ENCODE data around the gene CDC42EP1. TPM values are rescaled to one million over a fixed set of nuclear protein-coding genes. Genes with fewer than 3 reads are reported as not detected.
A peak's percentile ranks its signal among the peaks of the same experiment; 100 is the strongest.
"Not testable (repeated sequence)": the region's sequence is repeated elsewhere in the genome, so short reads cannot be mapped to it uniquely, and the experiment has no call there.

Gene CDC42EP1
- total RNA-seq, 4 donors from 2014 or later, result 28.4 to 53.4 (median 33.4) TPM

DNA sequence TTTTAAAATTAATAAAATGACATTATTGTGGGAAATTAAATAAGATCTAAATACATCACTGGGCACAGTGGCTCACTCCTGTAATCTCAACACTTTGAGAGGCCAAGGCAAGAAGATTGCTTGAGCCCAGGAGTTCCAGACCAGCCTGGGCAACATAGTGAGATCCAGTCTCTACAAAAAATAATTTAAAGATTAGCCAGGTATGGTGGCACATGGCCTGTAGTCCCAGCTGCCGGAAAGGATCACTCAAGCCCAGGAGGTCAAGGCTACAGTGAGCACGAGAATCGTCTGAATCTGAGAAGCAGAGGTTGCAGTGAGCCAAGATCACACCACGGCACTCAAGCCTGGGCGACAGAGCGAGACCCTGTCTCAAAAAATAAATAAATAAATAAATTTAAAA is 25.1 kb upstream of the CDC42EP1 start:
- Histone ChIP-seq H3K4me1 (peaks cover 0 to 22% (median 8%) of the 10 kb centered on the region in 4 donors), H3K4me3 (no peak overlapping the region), H3K36me3 (no peaks in the 10 kb centered on the region), H3K27me3 (no peaks in the 10 kb centered on the region), H3K9me3 (no peaks in the 10 kb centered on the region), H3K27ac (no peak overlapping the region)
- DNase-seq (ENCODE audit: low spot score in 2 of 2), result no peak
- TF ChIP-seq EP300 (IDR thresholded peaks at IDR 0.05), result no peak
- WGBS, 2 donors, result 94 to 95% methylated on average over 6 of the region's 6 CpGs

- peak overlapping the region in 1 of 4 donors; percentile 15 for H3K4me3 ChIP-seq
- H3K27ac ChIP-seq, result peak overlapping the region in 3 of 4 donors; percentile 8 to 66 (median 56)
- DNase-seq (ENCODE audit: low spot score in 2 of 2), result peak; percentile 82 to 89
- TF ChIP-seq POLR2A (IDR thresholded peaks at IDR 0.05) (peak; percentile 10 to 12), CTCF (IDR thresholded peaks at IDR 0.05) (peak; percentile 89 to 100 (median 94)), EP300 (IDR thresholded peaks at IDR 0.05) (peak in 1 of 2 donors; percentile 61)
- no peaks in the 10 kb centered on the region for H3K9me3 ChIP-seq
- H3K36me3 ChIP-seq, result no peaks in the 10 kb centered on the region
- 22 to 24% methylated on average over 20 of the region's 20 CpGs for WGBS, 2 donors
- no peaks in the 10 kb centered on the region for H3K27me3 ChIP-seq
- peaks cover 0 to 23% (median 12%) of the 10 kb centered on the region in 4 donors for H3K4me1 ChIP-seq
Measured at GRCh38 chr22:37538590-37539357, 21.5 kb upstream of the CDC42EP1 start.

GRCh38 chr22:37539790-37540189 is 20.5 kb upstream of the CDC42EP1 start:
- not testable (repeated sequence) for H3K9me3 ChIP-seq; DNase-seq (ENCODE audit: low spot score in 2 of 2); H3K4me3 ChIP-seq; H3K27me3 ChIP-seq; H3K36me3 ChIP-seq; H3K27ac ChIP-seq
- H3K4me1 ChIP-seq, result peaks cover 0 to 26% (median 13%) of the 10 kb centered on the region in 4 donors
- 91 to 95% methylated on average over 6 of the region's 6 CpGs for WGBS, 2 donors

DNA sequence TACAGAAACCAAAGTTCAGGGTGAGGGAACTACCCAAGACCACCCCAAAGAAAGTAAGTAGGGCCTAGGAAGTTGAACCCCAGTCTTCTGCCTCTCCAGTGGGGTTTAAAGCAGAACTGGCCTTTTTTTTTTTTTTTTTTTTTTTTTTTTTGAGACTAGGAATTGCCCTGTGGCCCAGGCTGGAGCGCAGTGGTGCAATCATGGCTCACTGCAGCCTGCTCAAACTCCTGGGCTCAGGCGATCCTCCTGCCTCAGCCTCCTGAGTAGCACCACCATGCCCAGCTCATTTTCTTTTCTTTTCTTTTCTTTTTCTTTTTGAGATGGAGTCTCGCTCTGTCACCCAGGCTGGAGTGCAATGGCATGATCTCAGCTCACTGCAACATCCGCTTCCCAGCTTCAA is 17.9 kb upstream of the CDC42EP1 start:
- H3K27ac ChIP-seq, result peak overlapping the region in 1 of 4 donors; percentile 34
- WGBS, 2 donors, result 95 to 97% methylated on average over 4 of the region's 4 CpGs

DNA sequence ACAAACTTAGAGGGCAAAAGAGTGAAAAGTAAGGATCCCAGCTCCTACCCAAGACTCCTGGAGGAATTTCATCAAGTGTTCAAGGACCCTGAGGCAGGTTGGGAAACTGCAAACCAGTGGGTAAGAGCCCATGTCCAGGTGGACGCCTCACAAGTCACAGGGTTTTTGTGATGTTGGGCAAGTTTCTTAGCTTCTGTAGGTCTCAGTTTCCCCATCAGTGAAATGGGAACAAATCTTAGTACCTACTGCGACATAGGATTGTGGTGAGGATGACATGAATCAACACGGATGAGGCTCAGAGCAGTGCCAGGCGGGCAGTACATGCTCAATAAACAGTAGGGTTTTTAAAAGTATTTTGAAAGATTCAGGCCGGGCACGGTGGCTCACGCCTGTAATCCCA is 17.3 kb upstream of the CDC42EP1 start:
- no peak for DNase-seq (ENCODE audit: low spot score in 2 of 2)
- H3K27ac ChIP-seq, result no peak overlapping the region
- no peaks in the 10 kb centered on the region for H3K9me3 ChIP-seq
- H3K36me3 ChIP-seq, result no peaks in the 10 kb centered on the region
- TF ChIP-seq EP300 (IDR thresholded peaks at IDR 0.05) (no peak), POLR2A (IDR thresholded peaks at IDR 0.05) (no peak), CTCF (IDR thresholded peaks at IDR 0.05) (no peak)
- H3K27me3 ChIP-seq, result no peaks in the 10 kb centered on the region
- H3K4me3 ChIP-seq, result no peak overlapping the region
- WGBS, 2 donors, result 93 to 94% methylated on average over 7 of the region's 7 CpGs
- peaks cover 0 to 54% (median 43%) of the 10 kb centered on the region in 4 donors for H3K4me1 ChIP-seq

More for the DNA sequence above, 17.9 kb upstream of the CDC42EP1 start:
- H3K9me3 ChIP-seq; H3K27me3 ChIP-seq; H3K36me3 ChIP-seq; H3K4me3 ChIP-seq; DNase-seq (ENCODE audit: low spot score in 2 of 2): not testable (repeated sequence)
- H3K4me1 ChIP-seq, result peaks cover 0 to 49% (median 38%) of the 10 kb centered on the region in 4 donors

DNA sequence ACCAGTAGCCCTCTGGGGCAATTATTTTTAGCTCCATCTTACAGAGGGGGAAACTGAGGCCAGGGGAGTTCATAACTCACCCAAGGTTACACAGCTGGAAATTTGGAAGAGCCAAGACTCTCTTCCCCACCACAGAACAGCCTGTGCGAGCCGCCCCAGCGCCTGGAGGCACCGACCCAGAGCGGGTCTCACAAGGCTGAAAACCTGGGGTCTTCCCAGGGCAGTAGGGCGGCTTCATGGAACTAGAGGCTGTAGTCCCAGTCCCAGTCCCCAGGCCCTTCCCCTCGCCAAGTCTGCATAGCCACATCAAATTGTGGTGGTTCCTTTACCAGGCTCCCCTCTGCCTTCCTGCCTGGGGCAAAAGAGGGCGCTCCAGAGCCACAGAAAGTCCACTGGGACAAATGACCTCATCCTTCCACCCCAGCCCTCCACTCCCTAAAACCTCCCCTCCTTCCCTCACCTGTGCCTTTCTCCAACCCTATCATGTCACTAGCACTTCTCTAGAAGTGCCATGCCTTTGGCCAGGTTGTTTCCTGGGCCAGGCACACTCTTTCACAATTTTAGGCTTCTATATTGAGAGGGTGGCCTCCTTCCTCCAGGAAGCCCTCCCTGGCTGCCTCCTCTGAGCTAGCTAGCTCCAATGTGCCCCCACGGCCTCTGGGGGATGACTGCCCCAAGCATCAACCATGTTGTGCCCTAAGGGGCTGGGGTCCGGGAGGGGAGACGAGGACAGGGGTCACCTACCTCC is 15.2 kb upstream of the CDC42EP1 start:
- WGBS, 2 donors, result 45 to 55% methylated on average over 11 of the region's 11 CpGs
- DNase-seq (ENCODE audit: low spot score in 2 of 2), result peak in 1 of 2 donors; percentile 71
- peaks cover 0 to 62% (median 47%) of the 10 kb centered on the region in 4 donors for H3K4me1 ChIP-seq

More for the DNA sequence above, 15.2 kb upstream of the CDC42EP1 start:
- Histone ChIP-seq H3K9me3 (no peaks in the 10 kb centered on the region), H3K4me3 (peak overlapping the region in 1 of 4 donors; percentile 26), H3K27ac (peak overlapping the region; percentile 85 to 95 (median 90)), H3K36me3 (no peaks in the 10 kb centered on the region), H3K27me3 (no peaks in the 10 kb centered on the region)
- TF ChIP-seq POLR2A (IDR thresholded peaks at IDR 0.05), result no peak
- peak; percentile 56 to 77 (median 68) for TF ChIP-seq CTCF (IDR thresholded peaks at IDR 0.05)
